ENCODE measurements around the gene CLPTM1L.

GRCh38 chr5:1322955-1323802, 21.7 kb downstream of the CLPTM1L start:
- no peak for TF ChIP-seq CTCF (IDR thresholded peaks at IDR 0.05)
- TF ChIP-seq ZFX (IDR thresholded peaks at IDR 0.05; ENCODE audit: borderline replicate concordance) = no peak
